ENCODE data around the gene FCRLB. TPM values are rescaled to one million over a fixed set of nuclear protein-coding genes. Genes with fewer than 3 reads are reported as not detected.
"Not testable (repeated sequence)": the region's sequence is repeated elsewhere in the genome, so short reads cannot be mapped to it uniquely, and the experiment has no call there.

The FCRLB gene
- polyA plus RNA-seq, 3 donors = 0.37 to 0.68 (median 0.45) TPM

GRCh38 chr1:161709373-161709772, 12.0 kb upstream of the FCRLB start:
- H3K27ac ChIP-seq (ENCODE audit: low read depth, low read length) = no peak overlapping the region
- WGBS, 3 donors = 71 to 80% (median 79%) methylated on average over 4 of the region's 4 CpGs

- 78 to 87% (median 81%) methylated on average over 4 of the region's 4 CpGs for WGBS, 3 donors
- no peak overlapping the region for H3K27ac ChIP-seq (ENCODE audit: low read depth, low read length)
Measured at GRCh38 chr1:161710560-161710959, 10.8 kb upstream of the FCRLB start.

GRCh38 chr1:161718559-161719324, 2.6 kb upstream of the FCRLB start:
- WGBS, 3 donors = 63 to 79% (median 65%) methylated on average over 8 of the region's 8 CpGs
- H3K27ac ChIP-seq (ENCODE audit: low read depth, low read length) = no peak overlapping the region

- no peak overlapping the region for H3K27ac ChIP-seq (ENCODE audit: low read depth, low read length)
- 93 to 97% (median 95%) methylated on average over 1 of the region's 1 CpG for WGBS, 3 donors
Measured at GRCh38 chr1:161719325-161719611, 2.1 kb upstream of the FCRLB start.

- H3K27ac ChIP-seq (ENCODE audit: low read depth, low read length) = no peak overlapping the region
- 86 to 96% (median 88%) methylated on average over 1 of the region's 1 CpG for WGBS, 3 donors
Measured at GRCh38 chr1:161720422-161720821, 922 bp upstream of the FCRLB start.

- no peak overlapping the region for H3K27ac ChIP-seq (ENCODE audit: low read depth, low read length)
- 47 to 57% (median 51%) methylated on average over 8 of the region's 8 CpGs for WGBS, 3 donors
Measured at GRCh38 chr1:161721738-161722343, 497 bp downstream of the FCRLB start.

GRCh38 chr1:161722406-161722805, 1.1 kb downstream of the FCRLB start:
- WGBS, 3 donors = 88 to 100% (median 89%) methylated on average over 1 of the region's 1 CpG
- H3K27ac ChIP-seq (ENCODE audit: low read depth, low read length) = no peak overlapping the region

- 76 to 92% (median 90%) methylated on average over 8 of the region's 8 CpGs for WGBS, 3 donors
- H3K27ac ChIP-seq (ENCODE audit: low read depth, low read length) = no peak overlapping the region
Measured at GRCh38 chr1:161723459-161724141, 2.3 kb downstream of the FCRLB start.

- WGBS, 3 donors = 48 to 50% (median 48%) methylated on average over 21 to 22 of the region's 22 CpGs
- H3K27ac ChIP-seq (ENCODE audit: low read depth, low read length) = not testable (repeated sequence)
Measured at GRCh38 chr1:161725258-161725907, 4.0 kb downstream of the FCRLB start.

- WGBS, 3 donors = 0 to 1% (median 1%) methylated on average over 34 of the region's 34 CpGs
- no peak overlapping the region for H3K27ac ChIP-seq (ENCODE audit: low read depth, low read length)
Measured at GRCh38 chr1:161725908-161726472, 4.6 kb downstream of the FCRLB start.

- 0 to 1% (median 1%) methylated on average over 42 to 83 of the region's 83 CpGs for WGBS, 3 donors
- H3K27ac ChIP-seq (ENCODE audit: low read depth, low read length) = no peak overlapping the region
Measured at GRCh38 chr1:161726473-161727255, 5.3 kb downstream of the FCRLB start.

- 2 to 4% (median 2%) methylated on average over 38 of the region's 38 CpGs for WGBS, 3 donors
Measured at GRCh38 chr1:161727256-161727924, 6.0 kb downstream of the FCRLB start.

GRCh38 chr1:161728376-161729226, 7.3 kb downstream of the FCRLB start:
- WGBS, 3 donors = 76 to 92% (median 80%) methylated on average over 4 to 7 of the region's 7 CpGs

More at GRCh38 chr1:161727256-161727924, 6.0 kb downstream of the FCRLB start:
- H3K27ac ChIP-seq (ENCODE audit: low read depth, low read length) = no peak overlapping the region

GRCh38 chr1:161730050-161730564, 8.8 kb downstream of the FCRLB start:
- 57 to 87% (median 65%) methylated on average over 6 of the region's 6 CpGs for WGBS, 3 donors

More at GRCh38 chr1:161728376-161729226, 7.3 kb downstream of the FCRLB start:
- H3K27ac ChIP-seq (ENCODE audit: low read depth, low read length) = no peak overlapping the region

GRCh38 chr1:161731241-161731640, 9.9 kb downstream of the FCRLB start:
- no peak overlapping the region for H3K27ac ChIP-seq (ENCODE audit: low read depth, low read length)
- 67 to 81% (median 72%) methylated on average over 6 of the region's 6 CpGs for WGBS, 3 donors

More at GRCh38 chr1:161730050-161730564, 8.8 kb downstream of the FCRLB start:
- H3K27ac ChIP-seq (ENCODE audit: low read depth, low read length) = no peak overlapping the region

GRCh38 chr1:161731981-161732718, 10.8 kb downstream of the FCRLB start:
- WGBS, 3 donors = 72 to 81% (median 76%) methylated on average over 5 of the region's 5 CpGs

More at GRCh38 chr1:161731981-161732718, 10.8 kb downstream of the FCRLB start:
- no peak overlapping the region for H3K27ac ChIP-seq (ENCODE audit: low read depth, low read length)

Measured in adipose tissue (tissue), 3 donors.